Gastrocnemius medialis (tissue), 4 donors: ENCODE data around the gene ASMTL.
A peak's percentile ranks its signal among the peaks of the same experiment; 100 is the strongest.

Source experiments
- POLR2A ChIP-seq, 2 donors: fragments of 450-650 bp; IDR thresholded peaks; one replicate each; pipeline ENCODE4 v1.6.1; 2017; ENCODE audit warnings: antibody characterized with exemption in 2 of 2, mild to moderate bottlenecking in 2 of 2, moderate library complexity in 2 of 2
- TF ChIP-seq, protein P1 (sequence below), 5 experiments: fragments of 450-650 bp in 3 of 5; fragments of 200-600 bp in 2 of 5; sonication (generic) in 2 of 5; IDR thresholded peaks in 4 of 5; conservative IDR thresholded peaks in 1 of 5; 1 replicate in 4 of 5; 2 replicates in 1 of 5; pipeline ENCODE4 v1.5.1; 2016 to 2019; ENCODE audit warnings: antibody characterized with exemption in 5 of 5, mild to moderate bottlenecking in 3 of 5, moderate library complexity in 3 of 5

DNA sequence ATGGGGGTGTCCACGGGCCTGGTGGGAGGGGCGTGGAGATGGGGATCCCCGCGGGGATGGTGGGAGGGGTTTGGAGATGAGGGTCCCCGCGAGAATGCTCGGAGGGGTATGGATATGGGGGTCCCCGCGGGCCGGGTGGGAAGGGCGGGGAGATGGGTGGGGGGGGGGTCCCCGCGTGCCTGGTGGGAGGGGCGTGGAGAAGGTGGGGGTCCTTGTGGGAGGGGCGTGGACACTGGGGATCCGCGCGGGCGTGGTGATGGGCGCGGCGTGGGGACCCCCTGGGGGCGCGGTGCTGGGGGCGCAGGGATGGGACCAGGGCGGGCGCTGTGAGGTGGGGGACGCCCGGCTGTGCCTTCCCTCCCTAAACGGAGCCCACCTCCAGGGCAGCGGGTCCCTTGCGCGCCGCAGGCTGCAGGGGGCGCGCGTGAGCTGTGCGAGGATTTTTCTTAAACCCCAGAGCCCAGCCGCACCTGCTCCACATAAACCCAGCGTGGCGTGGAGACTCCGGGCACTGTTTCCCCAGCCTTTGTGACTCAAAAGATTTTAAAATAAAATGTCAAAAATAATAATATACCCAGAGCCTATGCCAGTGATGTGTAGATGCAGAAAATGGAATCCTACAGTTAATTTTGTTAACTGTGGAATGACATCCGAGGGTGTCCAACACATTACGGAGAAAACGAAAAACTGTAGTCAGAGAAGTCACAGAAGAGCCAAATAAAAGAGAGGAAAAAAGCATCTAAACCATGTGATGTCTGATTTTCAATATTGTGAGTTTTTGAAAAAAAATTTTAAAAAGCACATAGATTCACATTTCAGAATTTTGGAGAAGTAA lies 1.5 kb upstream of the ASMTL start:
- TF ChIP-seq, protein P1, sequence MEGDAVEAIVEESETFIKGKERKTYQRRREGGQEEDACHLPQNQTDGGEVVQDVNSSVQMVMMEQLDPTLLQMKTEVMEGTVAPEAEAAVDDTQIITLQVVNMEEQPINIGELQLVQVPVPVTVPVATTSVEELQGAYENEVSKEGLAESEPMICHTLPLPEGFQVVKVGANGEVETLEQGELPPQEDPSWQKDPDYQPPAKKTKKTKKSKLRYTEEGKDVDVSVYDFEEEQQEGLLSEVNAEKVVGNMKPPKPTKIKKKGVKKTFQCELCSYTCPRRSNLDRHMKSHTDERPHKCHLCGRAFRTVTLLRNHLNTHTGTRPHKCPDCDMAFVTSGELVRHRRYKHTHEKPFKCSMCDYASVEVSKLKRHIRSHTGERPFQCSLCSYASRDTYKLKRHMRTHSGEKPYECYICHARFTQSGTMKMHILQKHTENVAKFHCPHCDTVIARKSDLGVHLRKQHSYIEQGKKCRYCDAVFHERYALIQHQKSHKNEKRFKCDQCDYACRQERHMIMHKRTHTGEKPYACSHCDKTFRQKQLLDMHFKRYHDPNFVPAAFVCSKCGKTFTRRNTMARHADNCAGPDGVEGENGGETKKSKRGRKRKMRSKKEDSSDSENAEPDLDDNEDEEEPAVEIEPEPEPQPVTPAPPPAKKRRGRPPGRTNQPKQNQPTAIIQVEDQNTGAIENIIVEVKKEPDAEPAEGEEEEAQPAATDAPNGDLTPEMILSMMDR (IDR thresholded peaks at IDR 0.05 in 4 of 5, conservative IDR thresholded peaks at IDR 0.05 in 1 of 5), result peak; percentile 89 to 97 (median 91)
- no peak for TF ChIP-seq POLR2A (IDR thresholded peaks at IDR 0.05)
